ENCODE results near the gene DISP1. TPM values are rescaled to one million over a fixed set of nuclear protein-coding genes. Genes with fewer than 3 reads are reported as not detected.
A peak's percentile ranks its signal among the peaks of the same experiment; 100 is the strongest.

Gene DISP1
- total RNA-seq, 1 donor from 2014 or later, result 27.2 TPM

DNA sequence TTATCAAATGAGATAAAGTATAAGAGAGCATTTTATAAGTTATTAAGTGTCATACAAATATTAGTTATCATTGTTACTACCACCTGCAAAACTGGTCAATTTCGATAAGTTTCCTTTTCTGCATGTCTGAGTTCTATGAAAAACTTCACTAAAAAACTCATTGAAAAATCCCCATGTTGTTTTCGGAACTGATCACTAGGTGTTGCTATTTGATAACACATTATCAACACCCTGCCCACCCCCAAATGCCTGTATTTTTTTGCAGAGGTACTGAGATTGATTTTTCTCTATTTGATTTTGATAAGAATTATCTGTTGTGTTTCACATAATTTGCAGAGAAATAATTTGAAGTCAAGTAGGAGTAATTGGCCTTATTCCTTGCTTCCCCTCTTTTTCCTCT lies 22.1 kb upstream of the DISP1 start:
- Mint-ChIP-seq H3K4me1 (ENCODE audit: unreplicated experiment) (peaks cover 21% of the 10 kb centered on the region), H3K27ac (ENCODE audit: unreplicated experiment) (no peak overlapping the region), H3K9me3 (ENCODE audit: unreplicated experiment) (no peaks in the 10 kb centered on the region), H3K4me3 (ENCODE audit: unreplicated experiment) (no peak overlapping the region), H3K27me3 (ENCODE audit: unreplicated experiment) (peaks cover 4% of the 10 kb centered on the region), H3K36me3 (ENCODE audit: low read depth, unreplicated experiment) (peaks cover 5% of the 10 kb centered on the region)
- TF ChIP-seq, protein P1, sequence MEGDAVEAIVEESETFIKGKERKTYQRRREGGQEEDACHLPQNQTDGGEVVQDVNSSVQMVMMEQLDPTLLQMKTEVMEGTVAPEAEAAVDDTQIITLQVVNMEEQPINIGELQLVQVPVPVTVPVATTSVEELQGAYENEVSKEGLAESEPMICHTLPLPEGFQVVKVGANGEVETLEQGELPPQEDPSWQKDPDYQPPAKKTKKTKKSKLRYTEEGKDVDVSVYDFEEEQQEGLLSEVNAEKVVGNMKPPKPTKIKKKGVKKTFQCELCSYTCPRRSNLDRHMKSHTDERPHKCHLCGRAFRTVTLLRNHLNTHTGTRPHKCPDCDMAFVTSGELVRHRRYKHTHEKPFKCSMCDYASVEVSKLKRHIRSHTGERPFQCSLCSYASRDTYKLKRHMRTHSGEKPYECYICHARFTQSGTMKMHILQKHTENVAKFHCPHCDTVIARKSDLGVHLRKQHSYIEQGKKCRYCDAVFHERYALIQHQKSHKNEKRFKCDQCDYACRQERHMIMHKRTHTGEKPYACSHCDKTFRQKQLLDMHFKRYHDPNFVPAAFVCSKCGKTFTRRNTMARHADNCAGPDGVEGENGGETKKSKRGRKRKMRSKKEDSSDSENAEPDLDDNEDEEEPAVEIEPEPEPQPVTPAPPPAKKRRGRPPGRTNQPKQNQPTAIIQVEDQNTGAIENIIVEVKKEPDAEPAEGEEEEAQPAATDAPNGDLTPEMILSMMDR (IDR thresholded peaks at IDR 0.05; ENCODE audit: unreplicated experiment), result peak; percentile 60
- DNase-seq (ENCODE audit: low spot score), result no peak

DNA sequence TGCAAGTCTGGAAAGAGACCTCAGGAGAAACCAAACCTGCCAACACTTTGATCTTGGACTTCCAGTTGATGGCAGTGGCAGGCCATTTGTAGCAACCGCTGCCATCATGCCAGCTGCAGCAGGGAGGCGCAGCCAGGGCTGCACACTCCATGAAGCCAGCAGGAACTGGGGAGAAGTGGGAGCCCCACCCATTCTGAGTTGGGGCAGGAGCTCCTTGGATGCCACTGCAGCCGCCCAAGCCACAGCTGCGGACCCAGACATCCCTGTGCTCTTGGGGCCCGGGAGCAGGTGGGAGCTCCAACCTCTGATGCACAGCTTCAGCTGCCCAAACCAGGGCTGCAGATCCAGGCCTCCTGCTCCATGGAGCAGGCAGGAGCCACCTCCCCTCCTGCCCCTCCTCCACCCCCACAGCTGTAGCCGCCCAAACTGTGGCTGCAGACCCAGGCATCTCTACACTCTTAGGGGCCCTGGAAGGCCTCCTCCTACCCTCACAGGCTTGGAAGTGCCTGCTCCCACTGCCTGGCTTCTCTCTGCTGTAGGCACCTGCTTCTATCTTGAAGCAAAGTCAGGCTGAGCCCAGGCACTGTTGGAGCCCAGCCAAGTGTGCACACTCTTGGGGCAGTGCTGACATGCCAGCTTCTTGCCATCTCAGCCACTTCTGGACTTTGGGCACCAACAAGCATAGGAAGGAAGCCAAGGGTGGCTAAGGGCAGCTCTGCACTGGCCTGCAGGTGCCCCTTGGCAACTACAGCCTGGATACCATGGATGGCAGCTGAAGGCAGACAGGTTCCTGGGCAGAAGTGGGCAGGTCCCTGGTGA lies 20.0 kb upstream of the DISP1 start:
- no peak for DNase-seq (ENCODE audit: low spot score)
- Mint-ChIP-seq H3K27me3 (ENCODE audit: unreplicated experiment) (peaks cover 4% of the 10 kb centered on the region), H3K36me3 (ENCODE audit: low read depth, unreplicated experiment) (peaks cover 5% of the 10 kb centered on the region), H3K27ac (ENCODE audit: unreplicated experiment) (peak overlapping the region; percentile 4), H3K4me1 (ENCODE audit: unreplicated experiment) (peaks cover 25% of the 10 kb centered on the region), H3K4me3 (ENCODE audit: unreplicated experiment) (no peak overlapping the region), H3K9me3 (ENCODE audit: unreplicated experiment) (no peaks in the 10 kb centered on the region)
- TF ChIP-seq, protein P1 (IDR thresholded peaks at IDR 0.05; ENCODE audit: unreplicated experiment), result no peak

DNA sequence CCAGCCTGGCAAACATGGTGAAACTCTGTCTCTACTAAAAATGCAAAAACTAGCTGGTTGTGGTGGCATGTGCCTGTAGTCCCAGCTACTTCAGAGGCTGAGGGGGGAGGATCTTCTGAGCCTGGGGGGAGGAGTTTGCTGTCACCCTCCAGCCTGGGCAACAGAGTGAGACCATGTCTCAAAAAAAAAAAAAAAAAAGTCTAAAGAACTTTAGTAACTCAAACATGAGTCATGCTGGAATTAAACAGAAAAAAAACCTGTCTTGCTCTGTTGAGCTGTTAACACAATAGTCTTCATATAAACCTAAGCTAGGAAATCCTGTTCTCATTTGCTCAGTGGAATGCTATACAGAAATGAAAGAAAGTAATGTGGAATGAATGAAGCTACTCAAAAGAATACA lies 16.7 kb upstream of the DISP1 start:
- no peaks in the 10 kb centered on the region for H3K9me3 Mint-ChIP-seq (ENCODE audit: unreplicated experiment)
- TF ChIP-seq, protein P1 (IDR thresholded peaks at IDR 0.05; ENCODE audit: unreplicated experiment), result no peak
- H3K4me3 Mint-ChIP-seq (ENCODE audit: unreplicated experiment), result no peak overlapping the region
- H3K4me1 Mint-ChIP-seq (ENCODE audit: unreplicated experiment), result peaks cover 17% of the 10 kb centered on the region
- DNase-seq (ENCODE audit: low spot score), result no peak
- peaks cover 5% of the 10 kb centered on the region for H3K36me3 Mint-ChIP-seq (ENCODE audit: low read depth, unreplicated experiment)
- peaks cover 4% of the 10 kb centered on the region for H3K27me3 Mint-ChIP-seq (ENCODE audit: unreplicated experiment)
- no peak overlapping the region for H3K27ac Mint-ChIP-seq (ENCODE audit: unreplicated experiment)

DNA sequence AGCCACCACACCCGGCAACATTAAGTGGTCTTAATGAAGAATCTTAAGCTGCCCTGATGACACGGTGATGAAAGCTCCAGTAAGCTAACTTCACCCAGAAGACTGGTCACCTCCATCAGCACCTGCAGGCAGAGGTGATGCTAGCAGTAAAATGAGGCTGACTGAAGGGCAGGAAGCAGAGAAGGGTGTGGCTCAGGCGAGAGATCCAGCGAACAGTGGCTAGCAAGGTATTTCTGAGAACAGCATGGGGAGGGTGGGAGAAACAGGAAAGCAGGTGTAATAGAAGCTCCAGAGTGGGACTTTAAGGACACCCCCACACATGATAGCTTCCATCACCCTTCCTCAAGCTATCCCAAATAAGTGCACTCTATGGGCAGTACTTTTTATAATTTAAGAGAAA lies 15.9 kb upstream of the DISP1 start:
- Mint-ChIP-seq H3K36me3 (ENCODE audit: low read depth, unreplicated experiment) (peaks cover 5% of the 10 kb centered on the region), H3K9me3 (ENCODE audit: unreplicated experiment) (no peaks in the 10 kb centered on the region), H3K4me1 (ENCODE audit: unreplicated experiment) (peaks cover 11% of the 10 kb centered on the region), H3K4me3 (ENCODE audit: unreplicated experiment) (no peak overlapping the region), H3K27ac (ENCODE audit: unreplicated experiment) (no peak overlapping the region), H3K27me3 (ENCODE audit: unreplicated experiment) (peaks cover 3% of the 10 kb centered on the region)
- TF ChIP-seq, protein P1 (IDR thresholded peaks at IDR 0.05; ENCODE audit: unreplicated experiment), result no peak
- no peak for DNase-seq (ENCODE audit: low spot score)

DNA sequence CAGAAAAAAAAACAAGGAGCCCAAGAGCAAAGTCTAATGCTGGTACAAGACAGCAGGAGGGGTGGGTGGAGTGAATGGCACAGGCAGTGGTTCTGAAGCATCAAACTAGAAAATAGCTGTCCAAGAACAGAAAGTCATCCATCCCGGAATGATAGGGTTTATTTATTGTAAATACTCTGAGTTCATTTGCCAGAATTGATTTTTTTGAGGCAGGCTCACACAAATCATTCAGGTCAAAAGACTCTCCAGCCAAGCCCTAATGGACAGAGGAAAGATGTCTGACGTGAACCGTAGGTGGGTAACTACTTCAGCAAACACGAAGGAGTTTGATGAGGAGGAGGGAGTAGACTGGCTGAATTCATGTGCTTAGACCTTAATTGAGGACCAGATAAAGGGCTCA lies 13.8 kb upstream of the DISP1 start:
- no peak overlapping the region for H3K27ac Mint-ChIP-seq (ENCODE audit: unreplicated experiment)
- no peak overlapping the region for H3K4me3 Mint-ChIP-seq (ENCODE audit: unreplicated experiment)
- TF ChIP-seq, protein P1 (IDR thresholded peaks at IDR 0.05; ENCODE audit: unreplicated experiment), result no peak
- H3K36me3 Mint-ChIP-seq (ENCODE audit: low read depth, unreplicated experiment), result no peaks in the 10 kb centered on the region
- no peaks in the 10 kb centered on the region for H3K9me3 Mint-ChIP-seq (ENCODE audit: unreplicated experiment)
- no peak for DNase-seq (ENCODE audit: low spot score)
- peaks cover 2% of the 10 kb centered on the region for H3K27me3 Mint-ChIP-seq (ENCODE audit: unreplicated experiment)
- peaks cover 11% of the 10 kb centered on the region for H3K4me1 Mint-ChIP-seq (ENCODE audit: unreplicated experiment)

Data from endothelial cell (in vitro differentiated cells).